HuH-7 (cell line): ENCODE results near the gene CAVIN3.

Experiments
- DNase-seq: peaks from one replicate; pipeline ENCODE4 v3.0.0; 2011; ENCODE audit warnings: low spot score

The CAVIN3 gene

DNA sequence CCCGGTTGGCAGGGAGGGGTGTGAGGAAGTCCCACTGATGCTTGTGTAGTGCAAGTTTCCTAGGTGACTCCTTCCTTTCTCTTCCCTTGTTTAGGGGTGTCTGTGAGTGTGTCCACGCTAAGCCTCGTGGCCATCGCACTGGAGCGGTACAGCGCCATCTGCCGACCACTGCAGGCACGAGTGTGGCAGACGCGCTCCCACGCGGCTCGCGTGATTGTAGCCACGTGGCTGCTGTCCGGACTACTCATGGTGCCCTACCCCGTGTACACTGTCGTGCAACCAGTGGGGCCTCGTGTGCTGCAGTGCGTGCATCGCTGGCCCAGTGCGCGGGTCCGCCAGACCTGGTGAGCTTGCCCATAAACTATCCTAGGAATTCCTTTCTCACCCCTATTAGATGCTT, 50.3 kb downstream of the CAVIN3 start:
- DNase-seq, result no peak
